Glomerular endothelial cell (primary cell): ENCODE measurements around the gene RFX1. TPM values are rescaled to one million over a fixed set of nuclear protein-coding genes. Genes with fewer than 3 reads are reported as not detected.
"Not testable (repeated sequence)": the region's sequence is repeated elsewhere in the genome, so short reads cannot be mapped to it uniquely, and the experiment has no call there.

Source experiments
- DNase-seq: peaks from one replicate; pipeline ENCODE4 v3.0.0-alpha.2; 2011; ENCODE audit warnings: low read depth, low spot score; ENCODE audit errors: extremely low read depth
- total RNA-seq: library from RNA; depleted of rRNA; stranded (reverse); fragments of >200 nt; gene quantifications from 2 replicates; pipeline ENCODE4 v1.2.3, GENCODE V29; 2015

The RFX1 gene
- total RNA-seq, 1 donor from 2014 or later = 8.2 TPM

DNA sequence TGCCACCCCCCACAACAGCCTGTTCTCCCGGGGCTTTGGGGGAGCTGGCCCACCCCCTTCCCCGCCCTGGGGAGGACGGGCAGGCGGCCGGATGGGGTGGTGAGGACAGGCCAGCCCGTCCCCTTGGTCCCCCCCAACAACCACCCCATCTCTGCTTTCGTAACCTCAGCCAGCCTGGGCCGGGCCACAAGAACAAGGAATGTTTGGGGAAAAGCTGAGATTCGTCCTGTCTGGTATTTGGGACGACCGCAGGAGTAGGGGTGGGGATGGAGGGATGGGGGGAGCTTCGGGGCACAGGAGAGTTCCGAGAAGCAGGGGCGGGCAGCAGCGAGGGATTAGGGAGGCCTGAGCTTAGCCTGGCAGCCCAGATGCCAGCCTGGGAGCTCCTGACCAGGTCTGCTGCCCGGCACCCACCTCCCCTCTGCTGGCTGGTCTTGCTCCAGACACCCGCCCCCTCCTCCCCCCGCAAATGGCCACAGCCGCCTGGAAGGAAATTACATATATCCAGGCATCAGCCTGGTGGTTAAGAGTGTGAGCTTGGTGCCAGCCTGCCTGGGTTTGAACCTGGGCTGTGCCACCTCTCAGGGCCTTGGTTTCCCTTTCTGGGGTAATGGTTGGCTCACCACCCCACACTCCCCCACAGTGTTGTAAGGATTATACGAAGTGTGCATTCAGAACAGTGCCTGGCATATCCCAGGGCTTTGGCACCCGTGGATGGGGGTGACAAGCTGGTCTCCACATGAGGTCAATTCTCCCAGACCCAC lies 67.6 kb downstream of the RFX1 start, which contains the start of gene PODNL1:
PODNL1 (minus strand) TSS at position 117 of the 764 bp plus-strand sequence. CDS start 236 bp downstream, outside the sequence.
- DNase-seq = no peak

DNA sequence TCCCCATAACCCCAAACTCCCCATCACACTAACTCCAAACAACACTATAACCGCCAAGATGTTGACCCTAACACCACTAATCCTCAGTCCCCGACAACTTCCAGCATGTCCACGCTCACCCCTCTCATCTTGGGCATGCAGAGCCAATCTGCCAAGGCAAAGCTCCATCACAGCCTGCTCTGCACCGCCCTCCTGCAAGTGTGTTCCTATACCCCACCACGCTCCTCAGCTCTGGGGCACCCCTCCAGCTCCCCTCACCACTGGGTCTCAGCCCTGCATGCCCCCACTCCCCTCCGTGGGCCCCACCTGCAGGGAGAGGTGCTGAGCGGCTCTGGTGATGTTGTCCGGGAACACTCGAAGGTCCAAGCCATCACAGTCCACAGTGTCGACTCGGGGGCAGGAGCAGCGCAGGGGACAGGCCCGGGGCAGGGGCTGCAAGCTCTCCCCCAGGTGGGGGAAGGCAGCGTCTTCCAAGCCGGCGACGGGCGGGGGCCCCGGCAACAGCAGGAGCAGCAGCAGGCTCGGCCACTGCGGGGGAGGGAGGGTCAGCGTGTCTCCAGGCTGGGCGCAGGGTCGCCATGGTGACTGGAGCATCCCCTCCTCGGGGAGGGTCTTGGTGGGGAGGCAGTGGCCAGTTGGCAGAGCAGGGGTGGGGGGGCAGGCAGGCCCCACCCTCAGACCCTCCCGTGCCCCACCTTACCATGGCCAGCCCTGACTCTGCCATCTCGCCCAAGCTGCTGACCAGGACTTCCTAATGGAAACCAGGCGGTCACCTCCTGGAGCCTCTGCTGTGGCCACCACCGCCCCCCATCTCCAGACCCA lies 68.4 kb downstream of the RFX1 start:
- DNase-seq = no peak

DNA sequence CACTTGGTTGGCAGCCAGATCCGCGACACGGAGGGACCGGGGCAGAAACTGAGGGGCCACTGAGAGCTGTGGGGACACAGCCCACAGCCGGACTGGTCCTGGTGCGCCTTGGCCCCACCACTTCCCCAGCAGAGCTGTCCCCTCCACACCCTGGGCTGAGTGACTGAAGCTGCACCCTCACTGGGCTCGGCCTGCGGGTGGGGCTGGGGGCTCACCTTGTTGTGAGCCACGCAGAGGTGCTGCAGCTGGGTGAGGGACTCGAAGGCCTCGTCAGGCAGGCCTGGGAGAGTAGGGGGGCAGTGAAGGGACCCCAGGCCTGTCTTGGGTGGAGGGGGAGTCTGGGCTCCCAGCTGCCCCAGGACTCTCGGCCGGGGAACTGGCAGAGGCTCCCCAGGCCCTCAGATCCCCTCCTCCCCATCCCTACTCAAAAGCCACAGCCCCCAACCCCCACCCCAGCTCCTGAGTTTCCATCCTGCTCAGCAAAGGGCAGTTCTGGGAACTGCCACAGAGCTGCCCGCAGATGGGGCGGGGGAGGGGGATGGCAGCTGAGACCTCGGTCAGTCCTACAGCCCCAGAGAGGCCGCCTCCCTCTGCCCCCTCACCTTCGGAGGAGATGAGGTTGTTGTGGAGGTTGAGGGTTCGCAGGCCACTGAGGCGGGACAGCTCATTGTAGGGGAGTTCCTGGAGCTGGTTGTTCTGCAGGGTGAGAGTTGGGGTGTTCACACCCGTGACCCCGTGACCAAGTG lies 70.2 kb downstream of the RFX1 start:
- DNase-seq = no peak

DNA sequence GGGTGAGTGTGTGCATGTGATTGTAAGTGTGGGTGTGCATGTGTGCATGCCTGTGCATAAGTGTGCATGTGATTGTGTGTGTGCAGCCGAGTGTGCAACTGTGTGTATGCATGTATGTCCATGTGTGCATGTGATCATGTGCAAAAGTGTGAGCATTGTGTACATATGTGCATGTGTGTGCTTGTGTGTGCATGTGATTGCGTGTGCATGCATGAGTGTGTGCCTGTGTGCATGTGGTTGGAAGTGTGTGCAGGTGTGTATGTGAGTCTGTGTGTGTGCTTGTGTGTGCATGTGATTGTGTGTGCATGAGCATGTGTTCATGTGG lies 71.4 kb downstream of the RFX1 start:
- no peak for DNase-seq

- DNase-seq = no peak
These were observed 73.2 kb downstream of the RFX1 start for GRCh38 chr19:13932911-13933393.

- no peak for DNase-seq
These were observed 73.9 kb downstream of the RFX1 start for GRCh38 chr19:13932149-13932637.

DNA sequence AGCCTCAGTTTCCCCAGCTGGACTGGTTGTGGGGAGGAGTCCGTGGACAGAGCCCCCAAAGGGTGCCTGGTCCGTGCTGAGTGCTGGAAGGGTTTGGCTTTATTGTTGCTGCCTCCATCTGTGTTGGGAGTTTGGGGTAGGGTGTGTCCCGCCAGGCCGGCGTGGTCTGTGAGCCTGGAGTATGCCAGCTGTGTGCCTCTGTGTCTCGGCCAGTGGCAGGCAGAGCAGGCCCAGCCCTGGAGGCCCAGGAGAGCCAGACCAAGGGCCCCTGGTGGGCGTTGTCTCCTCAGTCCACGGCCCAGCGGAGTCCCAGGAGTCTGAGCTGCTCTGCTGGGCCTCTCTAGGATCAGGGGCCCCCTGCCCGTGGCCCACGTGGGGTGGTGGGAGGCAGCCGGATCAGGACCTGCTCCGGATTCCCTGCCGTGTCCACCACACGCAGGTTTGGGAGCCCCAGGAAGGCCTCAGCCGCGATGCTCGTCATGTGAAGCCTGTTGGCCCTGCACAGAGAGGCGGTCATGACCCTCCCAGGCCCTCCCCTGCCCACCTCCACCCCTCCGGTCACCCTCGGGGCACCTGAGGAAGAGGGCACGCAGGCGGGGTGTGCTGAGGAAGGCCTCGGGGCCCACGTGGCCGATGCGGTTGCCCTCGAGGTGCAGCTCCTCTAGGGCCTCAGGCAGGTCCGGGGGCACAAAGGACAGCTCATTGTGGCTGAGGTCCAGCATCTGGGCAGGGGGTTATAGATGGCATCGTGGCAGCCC lies 74.5 kb downstream of the RFX1 start:
- DNase-seq = no peak

DNA sequence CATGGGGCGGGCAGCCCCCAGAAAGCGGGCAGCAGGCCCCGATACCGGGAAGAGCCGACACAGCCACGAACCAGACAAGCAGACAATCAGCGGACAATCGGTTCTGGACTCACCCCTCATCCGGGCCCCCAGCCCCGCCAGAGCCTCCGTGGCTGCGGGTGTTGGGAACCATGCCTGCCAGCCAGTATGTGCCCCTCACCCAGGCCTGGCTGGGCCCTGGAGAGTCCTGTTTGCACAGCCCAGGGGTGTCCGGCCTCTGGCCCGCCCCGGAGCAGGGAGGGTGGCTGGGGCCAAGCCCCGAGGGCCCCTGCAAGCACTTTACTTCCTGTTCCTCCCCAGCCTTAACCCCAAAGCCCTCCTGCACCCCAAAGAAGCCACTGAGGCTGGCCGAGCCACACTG lies 75.7 kb downstream of the RFX1 start:
- no peak for DNase-seq

GRCh38 chr19:13929956-13930355 lies 76.2 kb downstream of the RFX1 start:
- DNase-seq = no peak

DNA sequence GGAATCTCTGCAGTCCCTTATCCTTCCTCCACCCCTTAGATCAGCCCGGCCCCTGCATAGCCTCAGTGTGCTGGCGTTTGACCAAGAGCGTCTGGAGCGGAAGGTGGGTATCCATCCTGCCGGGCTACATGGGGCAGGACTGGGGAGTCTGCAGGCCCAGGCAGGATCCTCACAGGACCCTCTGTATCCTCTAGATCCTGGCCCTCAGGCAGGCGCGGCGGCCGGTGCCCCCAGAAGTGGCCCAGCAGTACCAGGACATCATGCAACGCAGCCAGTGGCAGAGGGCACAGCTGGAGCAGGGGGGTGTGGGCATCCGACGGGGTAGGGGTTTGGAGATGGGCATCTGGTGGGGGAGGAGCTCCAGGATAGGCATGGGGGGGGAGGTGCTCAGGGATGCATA lies 76.8 kb downstream of the RFX1 start:
- no peak for DNase-seq

- DNase-seq = no peak
These were observed 79.4 kb downstream of the RFX1 start for GRCh38 chr19:13926715-13927114.

DNA sequence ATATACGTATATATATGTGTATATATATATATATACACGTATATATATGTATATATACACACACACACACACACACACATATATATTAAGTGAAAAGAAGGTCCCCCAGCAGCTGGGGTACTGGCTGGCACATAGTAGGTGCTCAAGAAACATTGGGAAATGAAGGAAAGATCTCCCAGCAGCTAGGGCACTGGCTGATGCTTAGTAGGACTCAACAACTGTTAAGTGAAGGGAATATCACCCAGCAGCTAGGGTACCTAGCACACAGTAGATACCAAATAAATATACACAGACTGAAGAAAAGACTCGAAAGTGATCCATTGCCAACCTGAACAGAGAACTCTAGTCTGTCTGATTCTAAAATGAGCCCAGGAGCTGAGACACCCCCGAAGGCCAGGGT lies 80.1 kb downstream of the RFX1 start:
- no peak for DNase-seq

DNA sequence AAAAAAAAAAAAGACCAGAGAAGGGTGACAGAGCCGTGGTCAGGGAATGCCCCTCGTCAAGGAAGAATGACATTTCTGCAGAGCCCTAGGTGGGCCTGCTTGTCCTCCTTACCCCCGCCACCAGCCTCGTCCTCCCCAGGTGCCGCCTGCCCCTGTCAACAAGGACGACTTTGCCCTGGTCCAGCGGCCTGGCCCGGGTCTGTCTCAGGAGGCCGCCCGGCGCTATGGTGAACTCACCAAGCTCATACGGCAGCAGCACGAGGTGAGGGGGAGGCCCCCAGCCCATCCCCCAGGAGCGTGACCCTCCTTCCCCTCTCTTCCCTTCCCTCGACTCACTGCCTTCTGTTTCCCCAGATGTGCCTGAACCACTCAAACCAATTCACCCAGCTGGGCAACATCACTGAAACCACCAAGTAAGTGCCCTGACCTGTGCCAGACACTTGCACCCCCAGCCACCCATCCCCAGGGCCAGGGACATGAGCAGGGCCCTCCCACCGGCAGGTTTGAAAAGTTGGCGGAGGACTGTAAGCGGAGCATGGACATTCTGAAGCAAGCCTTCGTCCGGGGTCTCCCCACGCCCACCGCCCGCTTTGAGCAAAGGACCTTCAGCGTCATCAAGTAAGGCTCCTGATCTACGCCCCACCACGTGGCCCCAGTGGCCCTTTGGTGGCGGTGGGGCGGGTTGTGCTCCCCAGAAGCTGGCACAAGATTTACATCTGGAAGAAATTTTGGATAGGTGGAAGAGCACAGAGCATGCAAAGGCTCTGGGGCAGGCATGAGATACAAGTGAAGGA lies 82.7 kb downstream of the RFX1 start:
- DNase-seq = no peak

DNA sequence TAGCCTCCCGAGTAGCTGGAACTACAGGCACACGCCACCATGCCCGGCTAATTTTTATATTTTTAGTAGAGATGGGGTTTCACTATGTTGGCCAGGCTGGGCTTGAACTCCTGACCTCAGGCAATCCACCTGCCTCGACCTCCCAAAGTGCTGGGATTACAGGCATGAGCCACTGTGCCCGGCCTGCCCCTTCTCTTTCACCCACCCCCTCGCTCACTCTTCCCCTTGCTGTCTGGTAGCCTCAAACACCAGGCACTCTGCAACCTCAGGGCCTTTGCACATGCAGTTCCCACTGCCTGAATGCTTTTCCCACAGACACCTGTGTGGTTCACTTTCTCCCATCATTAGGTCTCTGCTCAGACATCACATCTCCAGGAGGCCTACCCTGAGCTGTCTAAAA lies 84.0 kb downstream of the RFX1 start:
- DNase-seq = not testable (repeated sequence)

- DNase-seq = no peak
These were observed 85.0 kb downstream of the RFX1 start for GRCh38 chr19:13920940-13921747.

DNA sequence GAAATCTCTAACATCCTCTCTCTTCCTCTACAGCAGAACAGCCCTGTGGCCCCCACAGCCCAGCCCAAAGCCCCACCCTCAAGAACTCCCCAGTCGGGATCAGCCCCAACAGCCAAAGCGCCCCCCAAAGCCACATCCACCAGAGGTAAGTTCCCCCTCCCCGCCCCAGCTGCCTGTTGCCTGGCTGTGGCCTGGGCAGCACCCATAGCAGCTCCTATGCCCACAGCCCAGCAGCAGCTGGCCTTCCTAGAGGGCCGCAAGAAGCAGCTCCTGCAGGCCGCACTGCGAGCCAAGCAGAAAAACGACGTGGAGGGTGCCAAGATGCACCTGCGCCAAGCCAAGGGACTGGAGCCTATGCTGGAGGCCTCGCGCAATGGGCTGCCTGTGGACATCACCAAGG lies 85.6 kb downstream of the RFX1 start:
- DNase-seq = no peak

DNA sequence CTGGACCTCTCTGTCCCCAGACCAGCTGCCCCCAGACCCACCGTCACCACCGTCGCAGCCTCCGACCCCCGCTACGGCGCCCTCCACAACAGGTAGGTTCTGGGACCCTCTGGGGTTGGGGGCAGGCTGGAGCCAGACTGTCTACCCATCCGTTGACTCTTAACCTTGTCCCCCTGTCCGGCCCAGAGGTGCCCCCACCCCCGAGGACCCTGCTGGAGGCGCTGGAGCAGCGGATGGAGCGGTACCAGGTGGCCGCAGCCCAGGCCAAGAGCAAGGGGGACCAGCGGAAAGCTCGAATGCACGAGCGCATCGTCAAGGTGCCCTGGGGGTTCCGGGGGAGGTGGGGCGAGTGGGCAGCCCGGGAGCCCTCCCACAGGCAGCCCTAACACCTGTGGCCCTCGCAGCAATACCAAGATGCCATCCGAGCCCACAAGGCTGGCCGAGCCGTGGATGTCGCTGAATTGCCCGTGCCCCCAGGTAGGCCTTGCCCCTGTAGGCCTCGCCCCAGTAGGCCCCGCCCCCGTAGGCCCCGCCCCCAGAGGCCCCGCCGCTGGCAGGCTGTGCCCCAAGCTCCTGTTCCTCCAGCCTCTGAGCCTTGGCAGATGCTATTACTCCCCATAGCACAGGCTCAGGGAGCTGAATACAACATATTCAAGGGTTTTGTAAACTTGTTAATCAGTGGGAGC lies 87.3 kb downstream of the RFX1 start:
- no peak for DNase-seq

DNA sequence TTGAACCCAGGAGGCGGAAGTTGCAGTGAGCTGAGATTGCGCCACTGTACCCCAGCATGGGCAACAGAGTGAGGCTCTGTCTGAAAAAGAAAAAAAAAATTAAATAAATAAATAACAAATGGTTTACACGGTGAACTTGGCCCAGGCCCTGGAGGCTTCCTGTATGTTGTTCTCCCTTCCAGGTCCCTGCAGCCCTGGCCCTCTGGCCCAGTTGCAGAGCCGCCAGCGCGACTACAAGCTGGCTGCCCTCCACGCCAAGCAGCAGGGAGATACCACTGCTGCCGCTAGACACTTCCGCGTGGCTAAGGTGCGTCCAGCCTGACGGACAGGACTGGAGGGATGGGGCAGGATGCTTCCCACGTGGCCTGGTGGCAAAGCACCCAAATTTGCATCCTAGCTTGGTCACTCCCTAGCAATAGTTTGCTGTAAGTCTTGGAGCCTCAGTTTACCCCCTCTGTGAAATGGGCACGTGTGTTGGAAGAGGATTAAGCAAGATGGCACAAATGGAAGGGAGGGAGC lies 88.2 kb downstream of the RFX1 start:
- no peak for DNase-seq
